Measurements from ENCODE around the gene RNF125. TPM values are rescaled to one million over a fixed set of nuclear protein-coding genes. Genes with fewer than 3 reads are reported as not detected.

The RNF125 gene
- polyA plus RNA-seq, 3 donors = 2.8 to 9.6 (median 9.2) TPM

DNA sequence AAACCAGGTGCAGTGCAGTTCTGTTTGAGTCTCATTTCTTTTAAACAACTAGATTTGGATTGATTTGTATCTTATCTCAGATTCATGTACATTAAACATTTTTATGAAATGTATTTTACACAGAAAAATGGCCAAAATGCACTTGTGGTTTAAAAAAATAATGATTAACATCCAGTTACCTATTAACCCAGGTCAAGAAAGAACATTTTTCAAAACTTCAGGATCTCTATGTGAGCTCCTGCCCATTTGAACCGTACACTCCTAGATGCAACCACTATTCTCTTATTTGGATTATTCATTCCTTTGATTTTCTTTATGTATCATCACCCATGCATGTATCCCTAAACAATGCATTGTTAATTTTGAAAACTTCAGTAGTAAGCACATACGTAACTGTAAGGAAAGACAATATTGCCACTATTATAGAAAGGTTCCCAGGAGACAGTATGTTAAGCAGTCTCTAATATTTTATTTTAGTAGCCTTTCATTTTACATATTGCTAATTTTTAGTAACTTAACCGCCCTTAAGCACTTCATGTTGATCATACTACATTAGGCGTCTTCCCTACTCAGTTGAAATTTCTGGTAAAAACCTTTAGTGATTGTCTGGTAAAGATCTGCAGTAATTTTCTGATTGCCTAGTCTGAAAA lies 95.8 kb downstream of the RNF125 start:
- 72 to 97% (median 97%) methylated on average over 4 of the region's 4 CpGs for WGBS, 3 donors
- no peak overlapping the region for H3K27ac ChIP-seq (ENCODE audit: low read depth, low read length)

DNA sequence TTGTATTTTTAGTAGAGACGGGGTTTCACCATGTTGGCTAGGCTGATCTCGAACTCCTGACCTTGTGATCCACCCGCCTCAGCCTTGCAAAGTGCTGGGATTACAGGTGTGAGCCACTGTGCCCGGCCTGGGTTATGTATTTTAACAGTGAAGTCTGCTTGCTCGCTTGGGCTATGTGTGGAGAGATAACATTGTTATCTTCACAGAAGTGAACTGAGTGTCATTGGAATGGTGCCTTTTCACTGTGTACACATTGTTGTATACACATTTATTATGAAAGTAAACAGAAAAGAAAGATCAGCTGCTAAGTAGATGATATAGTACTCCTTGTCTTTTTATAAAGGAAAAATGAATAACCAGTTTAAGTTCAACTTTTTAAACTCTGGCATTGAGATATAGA lies 103.4 kb downstream of the RNF125 start:
- 61 to 97% (median 93%) methylated on average over 5 of the region's 5 CpGs for WGBS, 3 donors
- no peak overlapping the region for H3K27ac ChIP-seq (ENCODE audit: low read depth, low read length)

Other genes starting within 250 kb of the RNF125 start
- gene TRAPPC8, start 75.7 kb upstream of the RNF125 start, polyA plus RNA-seq = 10 to 100 TPM in 2 of 3 donors, 1 to 10 TPM in 1; 7.7 to 18.4 (median 13.2) TPM
- gene RNF138, start 73.0 kb downstream of the RNF125 start, polyA plus RNA-seq = 10 to 100 TPM in 2 of 3 donors, 1 to 10 TPM in 1; 8.5 to 17.5 (median 11.4) TPM
- gene MEP1B, start 171.2 kb downstream of the RNF125 start, polyA plus RNA-seq = under 1 TPM in 2 of 3 donors, not detected in 1; 0.02 to 0.12 TPM